Lung (tissue), 12 donors: ENCODE results near the gene RAD51C. TPM values are rescaled to one million over a fixed set of nuclear protein-coding genes. Genes with fewer than 3 reads are reported as not detected.

Experiments
- ATAC-seq: fragments of 200-7000 bp; cut with Tn5 transposase; one replicate; pipeline ENCODE4 v1.9.1; 2020; ENCODE audit warnings: moderate number of reproducible peaks; ENCODE audit not compliant: insufficient read depth, low FRiP score
- DNase-seq, 3 donors: peaks; one replicate each; pipeline ENCODE4 v3.0.0-alpha.2; 2013 to 2017
- H3K27ac ChIP-seq, 2 donors: one replicate each; pipeline ENCODE4 v1.5.1; 2013; ENCODE audit warnings: mild to moderate bottlenecking in 2 of 2, moderate library complexity in 2 of 2, control low read depth in 1 of 2, inconsistent platforms in 1 of 2, low read depth in 1 of 2, low read length in 1 of 2
- H3K27me3 ChIP-seq, 3 donors: one replicate each; pipeline ENCODE4 v1.5.1; 2013; ENCODE audit warnings: low read length in 2 of 3; ENCODE audit not compliant: control insufficient read depth in 3 of 3, insufficient read depth in 3 of 3
- H3K36me3 ChIP-seq, 4 donors: one replicate each; pipeline ENCODE4 v1.5.1; 2013; ENCODE audit warnings: low read length in 4 of 4, mild to moderate bottlenecking in 1 of 4, moderate library complexity in 1 of 4; ENCODE audit not compliant: control insufficient read depth in 4 of 4, insufficient read depth in 4 of 4
- H3K4me1 ChIP-seq, 5 donors: one replicate each; pipeline ENCODE4 v1.5.1; 2013; ENCODE audit warnings: low read length in 5 of 5, mild to moderate bottlenecking in 2 of 5, moderate library complexity in 1 of 5; ENCODE audit not compliant: control insufficient read depth in 5 of 5, insufficient read depth in 5 of 5
- H3K4me3 ChIP-seq: one replicate; pipeline ENCODE4 v1.5.1; 2013; ENCODE audit warnings: mild to moderate bottlenecking, control low read depth, moderate library complexity
- H3K9ac ChIP-seq, 2 donors: one replicate each; pipeline ENCODE4 v1.5.1; 2013; ENCODE audit warnings: low read length in 2 of 2, control low read depth in 1 of 2; ENCODE audit not compliant: insufficient read depth in 1 of 2
- H3K9me3 ChIP-seq, 4 donors: one replicate each; pipeline ENCODE4 v1.5.1; 2013; ENCODE audit warnings: low read length in 3 of 4, mild to moderate bottlenecking in 1 of 4, moderate library complexity in 1 of 4; ENCODE audit not compliant: control insufficient read depth in 4 of 4, insufficient read depth in 3 of 4
- WGBS, 2 donors: extraction: QIAGEN DNeasy Blood & Tissue Kit; methylation state at CpG; one replicate each; pipeline ENCODE4 v1.1.7; 2013; 5-methylcytosine and 5-hydroxymethylcytosine counted together
- polyA plus RNA-seq, 2 donors: library from polyadenylated mRNA; stranded (reverse); fragments of 200-250 nt; gene quantifications; one replicate each; pipeline ENCODE4 v1.2.1, GENCODE V29; 2013
- total RNA-seq, 2 donors: library from RNA; depleted of rRNA in 1 of 2; stranded (reverse); fragments of >200 nt in 1 of 2; gene quantifications; one replicate each; pipeline ENCODE4 v1.2.1, GENCODE V29; 2014 to 2021
- TF ChIP-seq, protein P1 (sequence below): IDR thresholded peaks from 2 replicates; pipeline ENCODE4 v1.5.1; 2012; ENCODE audit warnings: mild to moderate bottlenecking; ENCODE audit errors: control extremely low read depth, extremely low read depth
- donor health status: control.
- donor health status: control.
- donor health status: Bipolar disorder and iron deficiency.
- donor health status: healthy.
- donor health status: DM: yes; HTN: yes; CAD: no.

Gene RAD51C
- total and polyA plus RNA-seq, 4 donors = 14.2 to 26.6 (median 19.1) TPM

DNA sequence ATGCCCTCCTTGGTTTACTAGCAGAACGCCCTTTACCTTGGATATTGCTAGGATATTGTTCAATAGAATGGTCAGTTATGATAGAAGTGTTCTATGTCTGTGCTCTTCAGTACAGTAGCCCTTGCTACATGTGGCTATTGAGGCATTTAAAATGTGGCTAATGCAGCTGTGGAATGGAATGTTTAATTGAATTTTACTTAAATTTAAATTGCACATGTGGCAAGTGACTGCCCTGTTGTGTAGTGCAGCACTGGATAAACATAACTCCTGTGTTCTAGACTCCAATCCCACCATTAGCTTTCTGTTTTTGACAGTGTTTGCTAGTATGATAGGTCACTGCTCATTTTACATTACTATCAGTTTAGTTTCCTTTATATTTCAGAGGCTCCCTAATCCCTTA lies 29.9 kb downstream of the RAD51C start:
- no peaks in the 10 kb centered on the region for H3K9me3 ChIP-seq
- no peak overlapping the region for H3K27ac ChIP-seq
- 93 to 97% methylated on average over 1 of the region's 1 CpG for WGBS, 2 donors
- no peak overlapping the region for H3K4me3 ChIP-seq
- ATAC-seq = no peak
- TF ChIP-seq, protein P1, sequence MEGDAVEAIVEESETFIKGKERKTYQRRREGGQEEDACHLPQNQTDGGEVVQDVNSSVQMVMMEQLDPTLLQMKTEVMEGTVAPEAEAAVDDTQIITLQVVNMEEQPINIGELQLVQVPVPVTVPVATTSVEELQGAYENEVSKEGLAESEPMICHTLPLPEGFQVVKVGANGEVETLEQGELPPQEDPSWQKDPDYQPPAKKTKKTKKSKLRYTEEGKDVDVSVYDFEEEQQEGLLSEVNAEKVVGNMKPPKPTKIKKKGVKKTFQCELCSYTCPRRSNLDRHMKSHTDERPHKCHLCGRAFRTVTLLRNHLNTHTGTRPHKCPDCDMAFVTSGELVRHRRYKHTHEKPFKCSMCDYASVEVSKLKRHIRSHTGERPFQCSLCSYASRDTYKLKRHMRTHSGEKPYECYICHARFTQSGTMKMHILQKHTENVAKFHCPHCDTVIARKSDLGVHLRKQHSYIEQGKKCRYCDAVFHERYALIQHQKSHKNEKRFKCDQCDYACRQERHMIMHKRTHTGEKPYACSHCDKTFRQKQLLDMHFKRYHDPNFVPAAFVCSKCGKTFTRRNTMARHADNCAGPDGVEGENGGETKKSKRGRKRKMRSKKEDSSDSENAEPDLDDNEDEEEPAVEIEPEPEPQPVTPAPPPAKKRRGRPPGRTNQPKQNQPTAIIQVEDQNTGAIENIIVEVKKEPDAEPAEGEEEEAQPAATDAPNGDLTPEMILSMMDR = no peak
- H3K36me3 ChIP-seq = peaks cover 2 to 12% (median 11%) of the 10 kb centered on the region in 4 donors
- no peaks in the 10 kb centered on the region for H3K4me1 ChIP-seq
- no peaks in the 10 kb centered on the region for H3K27me3 ChIP-seq
- no peak for DNase-seq
- H3K9ac ChIP-seq = no peak overlapping the region

DNA sequence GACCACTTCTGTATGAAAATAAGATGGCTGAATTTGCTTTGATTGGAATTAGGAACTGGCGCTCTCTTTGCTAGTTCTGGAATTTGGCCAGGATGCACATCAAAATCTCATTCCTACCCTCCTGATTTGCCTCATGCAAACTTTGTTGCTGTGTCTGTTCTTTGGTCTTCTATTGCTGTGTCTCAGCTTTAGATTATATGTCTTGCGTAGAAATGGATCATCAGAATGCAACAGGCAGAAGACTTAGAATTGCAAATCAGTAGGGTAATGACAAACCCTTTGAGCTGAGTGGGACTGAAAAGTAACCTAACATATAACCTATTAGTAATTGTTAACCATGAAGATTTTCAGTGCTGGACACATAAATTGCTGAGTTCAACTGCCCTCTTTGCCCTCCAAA lies 30.3 kb downstream of the RAD51C start:
- Histone ChIP-seq H3K4me1 (no peaks in the 10 kb centered on the region), H3K4me3 (no peak overlapping the region), H3K9ac (no peak overlapping the region), H3K27ac (no peak overlapping the region), H3K36me3 (peaks cover 2 to 12% (median 11%) of the 10 kb centered on the region in 4 donors), H3K9me3 (no peaks in the 10 kb centered on the region), H3K27me3 (no peaks in the 10 kb centered on the region)
- DNase-seq (no peak), ATAC-seq (no peak)
- WGBS, 2 donors = 99 to 100% methylated on average over 2 of the region's 2 CpGs
- TF ChIP-seq, protein P1 = no peak

DNA sequence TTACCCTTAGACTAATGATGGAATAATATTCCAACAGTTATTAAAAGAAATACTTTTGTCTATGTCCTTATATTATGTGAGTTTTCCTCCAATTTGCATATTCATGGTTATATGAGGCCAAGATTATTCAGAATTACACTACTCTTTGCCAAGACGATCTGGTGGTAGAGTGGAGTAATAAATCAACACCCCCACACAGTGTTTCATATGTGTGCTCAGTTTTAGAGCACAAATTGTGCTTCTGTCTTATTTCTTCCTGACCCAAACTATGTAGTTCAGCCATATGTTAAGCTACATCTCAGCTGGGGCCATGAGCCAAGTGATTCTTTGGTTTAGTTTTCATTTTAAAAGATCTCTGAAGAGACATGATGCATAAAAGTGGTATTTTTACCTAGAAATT lies 36.4 kb downstream of the RAD51C start:
- no peak for ATAC-seq
- TF ChIP-seq, protein P1 = no peak
- no peak for DNase-seq

DNA sequence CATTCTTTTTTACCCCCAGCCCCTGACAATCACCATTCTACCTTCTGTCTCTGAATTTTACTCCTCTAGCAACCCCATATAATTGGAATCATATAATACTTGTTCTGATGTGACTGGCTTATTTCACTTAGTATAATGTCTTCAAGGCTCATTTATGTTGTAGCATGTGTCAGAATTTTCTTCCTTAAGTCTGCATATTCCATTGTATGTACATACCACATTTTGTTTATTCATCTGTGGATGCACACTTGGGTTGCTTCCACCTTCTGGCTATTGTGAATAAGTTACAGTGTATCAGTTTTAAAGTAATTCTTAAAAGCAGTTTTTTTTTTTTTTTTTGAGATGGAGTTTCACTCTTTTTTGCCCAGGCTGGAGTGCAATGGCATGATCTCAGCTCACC lies 38.5 kb downstream of the RAD51C start:
- Histone ChIP-seq H3K4me1 (no peaks in the 10 kb centered on the region), H3K27ac (no peak overlapping the region), H3K4me3 (no peak overlapping the region), H3K36me3 (peaks cover 0 to 4% (median 2%) of the 10 kb centered on the region in 4 donors), H3K27me3 (no peaks in the 10 kb centered on the region), H3K9me3 (no peaks in the 10 kb centered on the region), H3K9ac (no peak overlapping the region)
- TF ChIP-seq, protein P1 = no peak
- no peak for ATAC-seq
- no peak for DNase-seq

More for the DNA sequence above, 36.4 kb downstream of the RAD51C start:
- Histone ChIP-seq H3K4me1 (no peaks in the 10 kb centered on the region), H3K27ac (no peak overlapping the region), H3K36me3 (peaks cover 0 to 6% (median 2%) of the 10 kb centered on the region in 4 donors), H3K9me3 (no peaks in the 10 kb centered on the region), H3K4me3 (no peak overlapping the region), H3K9ac (no peak overlapping the region), H3K27me3 (no peaks in the 10 kb centered on the region)
- 42 to 43% methylated on average over 1 of the region's 1 CpG for WGBS, 2 donors
